GM21825 (cell line): ENCODE results near the gene LGALS8.
"Not testable (repeated sequence)": the region's sequence is repeated elsewhere in the genome, so short reads cannot be mapped to it uniquely, and the experiment has no call there.

Source experiments
- ATAC-seq: cut with Tn5 transposase; IDR thresholded peaks from one replicate; pipeline ENCODE4 v1.9.1; 2021; ENCODE audit warnings: mild to moderate bottlenecking, moderate library complexity; ENCODE audit not compliant: unreplicated experiment

LGALS8 gene

DNA sequence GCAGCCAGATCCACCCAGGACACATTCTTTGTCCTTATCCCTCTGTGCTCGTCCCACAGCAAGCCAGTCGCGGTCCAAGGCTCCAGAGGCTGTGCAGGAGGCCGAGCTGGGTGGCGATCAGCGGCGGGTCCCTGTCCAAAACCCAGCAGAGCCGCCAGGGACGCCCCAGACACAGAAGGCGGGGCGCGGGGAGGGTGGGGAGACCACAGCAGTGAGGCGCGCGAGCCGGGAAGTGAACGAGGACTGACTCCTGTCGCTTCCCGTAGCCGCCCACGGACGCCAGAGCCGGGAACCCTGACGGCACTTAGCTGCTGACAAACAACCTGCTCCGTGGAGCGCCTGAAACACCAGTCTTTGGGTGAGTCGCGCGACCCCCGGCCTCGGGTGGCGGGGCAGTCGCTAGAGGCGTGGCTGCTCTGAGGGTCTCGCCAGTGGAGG lies at the start of gene LGALS8:
LGALS8 (plus strand) TSS at position 279 of the 438 bp plus-strand sequence. CDS start 2,089 bp downstream, outside the sequence.
- peak; percentile 64 for ATAC-seq

DNA sequence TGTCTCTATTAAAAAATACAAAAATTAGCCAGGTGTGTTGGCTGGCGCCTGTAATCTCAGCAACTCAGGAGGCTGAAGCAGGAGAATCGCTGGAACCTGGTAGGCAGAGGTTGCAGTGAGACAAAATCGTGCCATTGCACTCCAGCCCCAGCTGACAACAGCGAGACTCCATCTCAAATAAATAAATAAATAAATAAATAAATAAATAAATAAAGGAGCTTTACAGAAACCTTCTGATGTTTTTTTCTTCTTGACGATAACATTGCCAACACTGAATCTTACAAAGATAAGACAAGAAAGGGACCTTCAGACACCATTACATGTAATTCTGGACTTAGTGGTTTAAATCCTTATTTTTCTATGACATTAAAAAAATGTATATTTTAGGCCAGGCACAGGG lies 47.8 kb upstream of the LGALS8 start:
- no peak for ATAC-seq

DNA sequence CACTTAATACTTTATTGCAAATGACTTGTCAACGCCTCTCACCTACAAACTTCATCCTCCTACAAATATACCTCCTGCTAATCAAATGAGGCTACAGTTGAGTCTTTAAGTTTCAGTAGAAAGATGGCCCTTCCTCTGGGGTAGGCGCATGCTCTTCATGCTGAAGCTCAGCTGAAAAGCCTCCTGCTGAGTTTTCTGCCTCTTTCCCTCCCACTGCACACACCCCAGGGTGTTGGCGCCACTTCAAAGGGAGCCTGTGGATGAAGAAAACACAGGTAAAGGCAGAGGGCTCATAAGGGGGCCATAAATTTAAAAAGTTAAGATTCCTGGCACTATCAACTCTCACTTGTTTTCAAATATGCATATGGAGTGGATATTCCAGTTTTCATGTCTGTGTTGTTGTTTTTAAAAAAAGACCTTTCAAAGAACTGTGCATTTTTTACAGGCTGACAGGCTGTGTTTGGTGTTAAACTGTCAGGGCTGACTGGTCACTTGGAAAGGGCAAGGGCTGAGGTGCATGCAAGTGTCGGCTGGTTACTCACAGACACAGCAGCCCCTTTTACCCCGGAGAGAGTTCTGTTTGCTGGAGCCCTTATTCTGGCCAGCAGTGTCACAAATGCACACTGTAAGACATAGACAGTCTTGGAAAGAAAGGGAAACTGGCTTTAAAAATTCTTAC lies 42.9 kb upstream of the LGALS8 start:
- ATAC-seq, result no peak

DNA sequence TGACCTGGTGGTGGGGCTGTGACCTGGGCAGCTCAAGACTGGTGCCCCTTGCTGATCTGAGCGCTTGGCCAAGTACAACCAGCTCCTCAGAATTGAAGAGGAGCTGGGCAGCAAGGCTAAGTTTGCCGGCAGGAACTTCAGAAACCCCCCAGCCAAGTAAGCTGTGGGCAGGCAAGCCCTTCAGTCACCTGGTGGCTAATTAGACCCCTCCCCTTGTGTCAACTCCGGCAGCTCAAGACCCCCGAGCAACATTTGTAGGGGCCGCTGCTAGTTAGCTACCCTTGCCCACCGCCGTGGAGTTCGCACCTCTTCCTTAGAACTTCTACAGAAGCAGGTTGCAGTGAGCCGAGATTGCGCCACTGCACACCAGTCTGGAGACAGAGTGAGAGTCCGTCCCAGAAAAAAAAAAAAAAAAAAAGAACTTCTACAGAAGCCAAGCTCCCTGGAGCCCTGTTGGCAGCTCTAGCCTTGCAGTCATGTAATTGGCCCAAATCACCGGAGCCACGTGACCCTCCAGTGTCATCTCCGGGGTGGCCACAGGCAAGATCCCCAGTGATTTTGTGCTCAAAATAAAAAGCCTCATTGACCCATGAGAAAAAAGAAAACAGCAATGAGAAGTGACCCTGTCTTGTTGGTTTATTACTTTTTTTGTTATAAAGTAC lies 39.3 kb upstream of the LGALS8 start:
- no peak for ATAC-seq

DNA sequence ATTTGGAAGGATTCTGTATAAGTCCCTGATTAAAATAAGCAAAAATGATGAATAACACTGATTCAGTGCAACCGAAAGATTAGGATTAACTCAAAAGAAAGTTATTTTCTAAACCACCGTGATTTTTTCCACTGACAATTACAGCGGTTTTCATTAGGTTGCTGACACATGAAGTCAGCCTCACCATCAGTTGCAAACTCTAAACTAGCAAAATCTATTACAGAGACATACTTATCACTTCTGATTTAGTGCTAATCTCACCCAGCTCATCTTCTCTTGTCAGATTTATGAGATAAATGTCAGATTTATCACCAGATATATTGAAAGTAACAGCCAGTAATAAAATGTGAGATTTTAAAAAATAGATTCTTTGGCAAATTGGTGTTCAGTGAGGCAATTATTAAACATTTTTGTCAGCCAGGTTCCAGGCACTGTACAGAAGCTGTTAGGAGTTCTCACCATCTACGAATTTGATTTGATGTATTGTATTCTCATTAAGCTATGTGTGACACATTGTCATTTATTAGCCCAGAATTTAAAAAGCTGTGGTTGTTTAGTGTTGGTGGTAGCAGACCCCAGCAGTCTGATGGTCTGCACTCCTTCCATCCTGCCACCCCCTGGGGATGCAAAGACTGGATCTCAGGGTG lies 37.3 kb upstream of the LGALS8 start:
- ATAC-seq, result no peak

DNA sequence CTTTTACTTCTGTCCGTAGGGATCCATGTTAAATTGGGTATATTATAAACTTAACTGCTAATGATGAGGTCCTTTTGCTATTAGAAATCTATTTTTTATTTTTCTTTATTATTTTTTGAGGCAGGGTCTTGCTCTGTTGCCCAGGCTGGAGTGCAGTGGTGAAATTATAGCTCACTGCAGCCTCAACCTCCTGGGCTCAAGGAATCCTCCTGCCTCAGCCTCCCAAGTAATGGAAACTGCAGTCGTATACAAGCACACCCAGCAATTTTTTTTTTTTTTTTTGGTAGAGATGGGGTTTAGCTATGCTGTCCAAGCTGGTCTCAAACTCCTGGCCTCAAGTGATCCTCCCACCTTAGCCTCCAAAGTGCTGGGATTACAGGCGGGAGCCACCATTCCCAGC lies 34.6 kb upstream of the LGALS8 start:
- not testable (repeated sequence) for ATAC-seq

DNA sequence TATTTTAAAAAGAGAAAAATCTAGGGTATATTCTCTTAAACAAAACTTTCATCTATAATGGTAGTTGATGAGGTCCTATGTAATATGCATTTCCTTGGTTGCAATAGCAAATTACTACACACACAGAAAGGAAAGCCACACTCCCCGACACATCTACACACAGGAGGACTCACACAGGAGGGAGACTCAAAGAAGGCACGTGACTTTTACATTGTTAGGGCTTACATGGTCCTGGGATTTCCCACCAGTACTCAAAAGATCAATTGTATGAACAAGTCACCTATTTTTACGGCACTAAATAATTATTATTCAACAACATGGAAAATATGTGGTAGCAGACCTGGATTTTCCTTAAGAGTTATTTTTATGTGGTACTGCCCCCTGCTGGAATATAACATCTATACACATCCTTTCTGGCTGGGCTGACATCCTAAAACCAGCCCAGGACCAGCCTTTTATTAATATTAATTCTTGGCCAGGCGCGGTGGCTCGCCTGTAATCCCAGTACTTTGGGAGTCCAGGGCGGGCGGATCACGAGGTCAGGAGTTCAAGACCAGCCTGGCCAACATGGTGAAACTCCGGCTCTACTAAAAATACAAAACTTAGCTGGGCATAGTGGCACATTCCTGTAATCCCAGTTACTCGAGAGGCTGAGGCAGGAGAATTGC lies 33.9 kb upstream of the LGALS8 start:
- ATAC-seq, result no peak

DNA sequence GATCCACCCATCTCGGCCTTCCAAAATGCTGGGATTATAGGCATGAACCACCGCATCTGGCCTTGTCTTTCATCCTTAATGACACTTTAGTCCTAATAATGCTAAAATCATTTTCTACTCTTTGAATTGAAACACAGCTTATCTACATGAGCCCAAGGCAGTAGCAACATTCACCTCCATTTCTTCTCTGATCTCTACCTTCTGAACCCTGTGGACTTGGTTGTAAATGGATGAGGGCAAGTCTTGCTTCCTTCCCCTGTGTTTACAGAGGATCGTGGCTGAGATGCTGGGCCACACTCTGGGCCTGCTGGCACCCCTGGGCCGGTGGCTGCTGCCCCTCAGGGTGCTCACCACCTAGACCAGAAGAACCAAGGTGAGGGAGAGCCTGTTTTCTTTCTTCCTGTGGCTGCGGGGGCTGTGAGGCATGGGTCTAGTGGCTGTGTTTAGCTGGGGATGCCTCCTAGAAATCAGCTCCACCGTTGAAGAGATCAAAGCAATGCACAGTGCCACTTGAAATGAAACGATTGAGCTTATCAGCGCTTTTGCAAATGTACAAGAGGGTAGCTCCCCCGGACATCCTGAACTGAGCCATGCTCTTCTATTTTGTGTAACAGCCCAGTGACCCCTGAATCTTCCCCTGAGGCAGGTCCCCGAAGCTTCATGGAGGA lies 32.2 kb upstream of the LGALS8 start:
- ATAC-seq, result no peak

DNA sequence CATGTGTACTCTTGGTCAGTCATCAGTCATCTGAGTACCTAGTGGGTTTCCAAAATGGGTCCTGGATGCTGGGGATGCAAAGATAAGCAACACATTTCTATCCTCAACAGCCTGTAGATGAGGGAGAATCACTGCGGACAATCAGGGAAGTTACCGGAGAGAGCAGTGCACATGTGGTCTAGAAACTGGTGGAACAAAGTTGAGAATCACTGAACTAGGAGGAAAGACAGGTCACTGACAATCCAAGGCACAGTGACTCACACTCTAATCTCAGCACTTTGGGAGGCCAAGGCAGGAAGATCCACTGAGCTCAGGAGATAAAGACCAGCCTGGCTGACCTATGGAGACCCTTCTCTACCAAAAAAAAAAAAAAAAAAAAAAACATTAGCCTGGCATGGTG lies 31.4 kb upstream of the LGALS8 start:
- ATAC-seq, result no peak

DNA sequence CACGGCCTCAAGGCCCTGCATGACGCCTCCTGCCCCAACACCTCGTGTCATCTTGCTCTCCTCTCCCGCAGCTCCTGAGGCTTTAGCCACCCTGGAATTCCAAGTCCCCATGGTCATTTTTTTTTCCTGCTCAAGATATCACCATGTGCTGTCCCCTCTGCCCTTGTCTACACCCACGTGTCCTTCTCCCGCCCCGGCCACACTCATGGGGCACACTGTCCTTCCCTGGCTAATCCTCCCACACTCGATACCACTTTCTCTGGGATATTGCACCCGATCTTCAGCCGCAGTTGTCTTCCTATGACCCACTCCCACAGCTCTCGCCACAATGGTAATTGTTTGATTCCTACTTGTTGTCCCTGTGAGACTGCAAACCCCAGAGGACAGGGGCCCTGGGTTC lies 29.7 kb upstream of the LGALS8 start:
- no peak for ATAC-seq

DNA sequence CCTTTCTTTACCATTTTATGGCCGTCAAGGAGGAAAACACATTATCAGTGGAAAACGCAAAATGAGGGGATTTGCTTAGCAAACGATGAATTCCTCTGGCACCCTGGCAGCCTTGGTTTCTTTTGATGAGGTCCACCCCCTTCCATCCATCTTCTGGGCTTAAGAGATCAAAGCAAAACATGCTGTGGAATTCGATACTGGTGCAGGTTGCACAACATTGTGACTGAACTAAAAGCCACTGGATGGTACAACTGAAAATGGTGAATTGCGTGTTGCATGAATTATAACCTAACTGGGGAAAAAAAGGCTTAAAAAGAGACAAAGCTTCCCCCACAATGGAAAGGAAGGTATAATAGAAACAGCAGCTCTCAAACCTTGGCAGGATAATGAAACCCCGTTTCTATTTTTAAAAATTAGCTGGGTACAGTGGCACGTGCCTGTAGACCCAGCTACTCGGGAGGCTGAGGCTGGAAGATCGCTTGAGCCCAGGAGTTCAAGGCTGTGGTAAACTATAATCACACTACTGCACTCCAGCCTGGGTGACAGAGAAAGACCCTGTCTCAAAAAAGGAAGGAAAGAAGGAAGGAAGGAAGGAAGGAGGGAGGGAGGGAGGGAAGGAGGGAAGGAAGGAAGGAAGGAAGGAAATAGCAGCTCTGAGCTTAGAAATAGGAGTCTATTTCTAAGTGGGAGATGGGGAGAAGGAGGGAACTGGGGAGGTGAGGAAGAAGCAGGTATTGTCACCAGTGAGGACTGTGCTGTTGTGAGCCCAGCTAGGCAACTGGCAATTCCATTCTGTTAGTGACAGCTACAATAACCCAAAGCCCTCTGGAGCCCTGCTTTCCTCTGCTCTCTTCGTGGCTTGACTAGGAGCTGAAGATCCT lies 29.0 kb upstream of the LGALS8 start:
- no peak for ATAC-seq

DNA sequence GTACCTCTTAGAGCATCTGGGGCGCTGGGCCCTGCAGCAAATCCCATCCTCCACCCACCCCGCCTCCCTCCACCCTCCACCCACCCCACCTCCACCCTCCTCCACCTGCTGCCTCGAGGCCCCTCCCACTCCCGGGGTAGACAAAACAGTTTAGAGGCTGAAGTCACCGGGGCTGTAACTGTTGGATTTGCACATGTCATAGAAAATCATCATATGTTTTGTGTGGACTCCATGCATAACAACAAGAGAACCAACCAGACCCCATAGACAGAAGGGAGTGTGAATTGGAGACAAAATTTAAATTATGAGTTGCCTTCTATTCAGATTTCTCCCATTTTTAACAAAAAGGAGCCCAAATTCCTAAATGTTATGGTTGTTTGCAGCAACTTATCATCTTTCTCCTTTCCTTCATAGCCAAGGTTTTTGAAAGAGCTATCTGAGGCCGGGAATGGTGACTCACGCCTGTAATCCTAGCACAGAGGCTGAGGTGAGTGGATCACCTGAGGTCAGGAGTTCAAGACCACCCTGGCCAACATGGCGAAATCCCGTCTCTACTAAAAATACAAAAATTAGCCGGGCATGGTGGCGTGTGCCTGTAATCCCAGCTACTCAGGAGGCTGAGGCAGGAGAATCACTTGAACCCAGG lies 28.2 kb upstream of the LGALS8 start:
- no peak for ATAC-seq

DNA sequence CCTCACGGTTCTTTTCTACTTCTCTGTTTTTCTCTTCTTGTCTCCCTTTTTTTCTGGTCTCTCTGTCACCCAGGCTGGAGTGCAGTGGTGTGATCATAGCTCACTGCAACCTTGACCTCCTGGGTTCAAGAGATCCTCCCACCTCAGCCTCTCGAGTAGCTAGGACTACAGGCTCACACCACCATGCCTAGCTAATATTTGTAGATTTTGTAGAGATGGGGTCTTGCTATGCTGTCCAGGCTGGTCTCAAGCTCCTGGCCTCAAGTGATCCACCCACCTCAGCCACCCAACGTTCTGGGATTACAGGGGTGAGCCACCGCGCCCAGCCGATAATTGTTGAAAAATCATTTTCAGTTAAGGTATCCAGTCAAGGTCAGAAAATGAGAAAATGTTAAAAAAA lies 25.9 kb upstream of the LGALS8 start:
- no peak for ATAC-seq

DNA sequence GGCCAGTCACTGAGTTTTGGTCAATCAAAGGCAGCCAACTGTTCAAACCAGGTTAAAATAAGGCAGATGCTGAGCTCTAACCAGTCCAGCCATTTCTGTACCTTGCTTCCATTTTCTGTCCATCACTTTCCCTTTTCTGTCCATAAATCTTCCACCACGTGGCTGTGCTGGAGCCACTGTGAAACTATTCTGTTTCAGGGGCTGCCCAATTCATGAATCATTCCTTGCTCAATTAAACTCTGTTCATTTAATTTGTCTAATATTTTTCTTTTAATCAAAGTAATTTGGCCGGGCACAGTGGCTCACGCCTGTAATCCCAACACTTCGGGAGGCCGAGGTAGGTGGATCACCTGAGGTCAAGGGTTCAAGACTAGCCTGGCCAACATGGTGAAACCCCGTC lies 22.7 kb upstream of the LGALS8 start:
- no peak for ATAC-seq

DNA sequence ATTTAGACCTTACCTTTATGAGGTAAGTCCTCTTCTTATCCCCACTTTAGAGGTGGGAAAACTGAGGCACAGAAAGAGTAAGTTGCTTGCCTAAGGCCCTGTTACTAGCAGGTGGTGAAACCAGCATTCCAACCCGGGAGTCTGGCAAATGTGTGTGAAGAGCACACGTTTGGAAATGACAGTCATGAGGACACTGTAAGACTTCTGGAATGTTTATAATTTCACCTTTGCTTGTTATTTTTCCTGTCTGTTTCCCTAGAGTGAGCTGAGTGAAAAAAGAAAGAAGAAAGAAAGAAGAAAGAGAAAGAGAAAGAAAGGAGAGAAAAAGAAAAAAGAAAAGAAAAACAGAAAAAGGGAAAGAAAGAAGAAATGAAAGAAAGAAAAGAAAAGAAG lies 21.2 kb upstream of the LGALS8 start:
- no peak for ATAC-seq

DNA sequence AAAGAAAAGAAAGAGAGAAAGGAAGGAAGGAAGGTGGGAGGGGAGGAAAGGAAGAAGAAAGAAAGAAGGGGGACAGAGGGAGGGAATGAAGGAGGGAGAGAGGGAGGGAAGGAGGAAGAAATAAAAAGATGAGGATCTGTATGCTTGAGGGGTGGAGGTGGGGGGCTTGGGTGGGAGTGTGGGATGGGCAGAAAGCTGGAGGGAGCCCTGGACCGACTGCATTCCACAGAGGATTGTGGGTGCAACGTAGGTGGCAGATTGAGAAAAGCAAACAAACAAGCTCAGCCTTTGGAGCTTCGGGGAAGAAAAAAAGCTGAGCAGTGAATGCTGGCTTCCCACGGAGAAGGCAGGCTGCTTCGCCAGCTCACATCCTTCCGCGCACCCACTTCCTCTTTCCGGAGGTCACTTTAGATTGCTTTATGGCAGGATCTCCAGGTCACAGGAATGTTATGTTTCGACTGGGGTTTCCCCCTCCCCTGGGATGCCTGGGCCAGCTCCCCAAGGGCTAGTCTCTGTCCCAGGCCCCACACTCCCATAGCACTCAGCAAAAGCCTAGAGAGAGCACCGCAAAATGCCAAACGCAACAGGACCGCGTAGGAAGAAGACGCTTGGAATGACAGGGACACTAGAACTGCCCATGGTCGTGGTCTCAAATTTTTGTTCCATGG lies 20.7 kb upstream of the LGALS8 start:
- ATAC-seq, result no peak

DNA sequence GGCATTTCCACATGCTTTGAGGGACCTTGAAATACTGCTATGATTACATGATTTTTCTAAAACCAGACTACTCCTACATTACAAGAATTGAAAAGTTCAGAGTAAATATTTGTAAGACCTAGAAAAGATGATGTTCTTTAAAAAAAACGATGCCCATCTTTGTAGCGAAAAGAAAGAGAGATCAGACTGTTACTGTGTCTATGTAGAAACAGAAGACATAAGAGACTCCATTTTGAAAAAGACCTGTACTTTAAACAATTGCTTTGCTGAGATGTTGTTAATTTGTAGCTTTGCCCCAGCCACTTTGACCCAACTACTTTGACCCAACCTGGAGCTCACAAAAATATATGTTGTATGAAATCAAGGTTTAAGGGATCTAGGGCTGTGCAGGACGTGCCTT lies 19.4 kb upstream of the LGALS8 start:
- not testable (repeated sequence) for ATAC-seq

DNA sequence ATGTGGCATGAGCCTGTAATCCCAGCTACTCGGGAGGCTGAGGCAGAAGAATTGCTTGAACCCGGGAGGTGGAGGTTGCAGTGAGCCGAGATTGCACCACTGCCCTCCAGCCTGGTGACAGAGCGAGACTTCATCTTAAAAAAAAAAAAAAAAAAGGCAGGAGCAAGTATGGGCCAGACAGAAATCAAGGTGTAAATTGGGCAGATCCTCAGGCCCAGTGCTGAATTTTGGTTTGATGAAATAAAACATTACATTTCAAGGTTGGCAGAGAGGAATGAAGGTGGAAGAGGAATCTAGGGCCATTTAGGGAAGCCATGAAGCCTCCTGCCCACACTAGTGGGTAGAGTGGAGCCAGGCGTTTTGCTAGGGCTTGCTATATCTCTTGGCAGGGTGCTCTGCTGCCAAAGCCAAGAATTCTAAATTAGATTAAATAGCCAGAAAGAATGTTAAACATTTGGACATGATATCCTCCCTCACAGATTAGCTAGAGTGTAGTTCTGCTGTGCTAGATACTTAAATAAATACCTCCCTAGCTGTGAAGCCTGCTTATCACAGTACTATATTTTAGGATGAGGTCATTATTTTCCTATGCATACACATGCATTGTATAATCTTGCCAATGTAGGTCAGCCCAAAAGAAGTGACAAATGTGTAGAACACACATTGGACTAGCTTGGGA lies 16.6 kb upstream of the LGALS8 start:
- no peak for ATAC-seq
